ENCODE measurements around the gene THRB.

THRB gene

GRCh38 chr3:24512564-24513197 is 18.0 kb upstream of the THRB start:
- TF ChIP-seq YY1 (IDR thresholded peaks at IDR 0.05; ENCODE audit: insufficient read depth, insufficient read length), result no peak
- no peak overlapping the region for H3K4me3 ChIP-seq (ENCODE audit: insufficient read length, low read depth)
- no peaks in the 10 kb centered on the region for H3K36me3 ChIP-seq (ENCODE audit: insufficient read depth, insufficient read length, low read length)
- H3K9ac ChIP-seq (ENCODE audit: insufficient read length, low read depth), result no peak overlapping the region
- peaks cover 7% of the 10 kb centered on the region for H3K27me3 ChIP-seq (ENCODE audit: insufficient read depth, insufficient read length)
- no peaks in the 10 kb centered on the region for H3K4me1 ChIP-seq (ENCODE audit: insufficient read depth, insufficient read length)
- H3K9me3 ChIP-seq (ENCODE audit: insufficient read depth, low read length), result no peaks in the 10 kb centered on the region
- no peak for DNase-seq (ENCODE audit: low read depth, low spot score)

- Histone ChIP-seq H3K27me3 (ENCODE audit: insufficient read depth, insufficient read length) (no peaks in the 10 kb centered on the region), H3K4me1 (ENCODE audit: insufficient read depth, insufficient read length) (no peaks in the 10 kb centered on the region), H3K36me3 (ENCODE audit: insufficient read depth, insufficient read length, low read length) (no peaks in the 10 kb centered on the region), H3K4me3 (ENCODE audit: insufficient read length, low read depth) (no peak overlapping the region), H3K9ac (ENCODE audit: insufficient read length, low read depth) (no peak overlapping the region), H3K9me3 (ENCODE audit: insufficient read depth, low read length) (no peaks in the 10 kb centered on the region)
- no peak for DNase-seq (ENCODE audit: low read depth, low spot score)
- no peak for TF ChIP-seq ZNF274 (IDR thresholded peaks at IDR 0.05; ENCODE audit: low read depth, low read length)
- TF ChIP-seq YY1 (IDR thresholded peaks at IDR 0.05; ENCODE audit: insufficient read depth, insufficient read length), result no peak
These were observed 15.5 kb upstream of the THRB start for GRCh38 chr3:24510030-24510648.

- H3K4me1 ChIP-seq (ENCODE audit: insufficient read depth, insufficient read length), result no peaks in the 10 kb centered on the region
- no peaks in the 10 kb centered on the region for H3K27me3 ChIP-seq (ENCODE audit: insufficient read depth, insufficient read length)
- no peak overlapping the region for H3K4me3 ChIP-seq (ENCODE audit: insufficient read length, low read depth)
- no peak overlapping the region for H3K9ac ChIP-seq (ENCODE audit: insufficient read length, low read depth)
- no peaks in the 10 kb centered on the region for H3K36me3 ChIP-seq (ENCODE audit: insufficient read depth, insufficient read length, low read length)
- no peaks in the 10 kb centered on the region for H3K9me3 ChIP-seq (ENCODE audit: insufficient read depth, low read length)
- no peak for TF ChIP-seq SUZ12 (IDR thresholded peaks at IDR 0.05; ENCODE audit: extremely low read depth, insufficient read depth, insufficient read length)
- no peak for TF ChIP-seq ZNF274 (IDR thresholded peaks at IDR 0.05; ENCODE audit: low read depth, low read length)
- no peak for TF ChIP-seq YY1 (IDR thresholded peaks at IDR 0.05; ENCODE audit: insufficient read depth, insufficient read length)
- no peak for DNase-seq (ENCODE audit: low read depth, low spot score)
These were observed 13.8 kb upstream of the THRB start for GRCh38 chr3:24508423-24508839.

- H3K27me3 ChIP-seq (ENCODE audit: insufficient read depth, insufficient read length), result no peaks in the 10 kb centered on the region
- no peak overlapping the region for H3K4me3 ChIP-seq (ENCODE audit: insufficient read length, low read depth)
- DNase-seq (ENCODE audit: low read depth, low spot score), result no peak
- no peak overlapping the region for H3K9ac ChIP-seq (ENCODE audit: insufficient read length, low read depth)
- H3K9me3 ChIP-seq (ENCODE audit: insufficient read depth, low read length), result no peaks in the 10 kb centered on the region
- H3K4me1 ChIP-seq (ENCODE audit: insufficient read depth, insufficient read length), result no peaks in the 10 kb centered on the region
- H3K36me3 ChIP-seq (ENCODE audit: insufficient read depth, insufficient read length, low read length), result no peaks in the 10 kb centered on the region
- TF ChIP-seq YY1 (IDR thresholded peaks at IDR 0.05; ENCODE audit: insufficient read depth, insufficient read length) (no peak), ZNF274 (IDR thresholded peaks at IDR 0.05; ENCODE audit: low read depth, low read length) (no peak), SUZ12 (IDR thresholded peaks at IDR 0.05; ENCODE audit: extremely low read depth, insufficient read depth, insufficient read length) (no peak)
These were observed 13.2 kb upstream of the THRB start for GRCh38 chr3:24507776-24508422.

- no peaks in the 10 kb centered on the region for H3K4me1 ChIP-seq (ENCODE audit: insufficient read depth, insufficient read length)
- DNase-seq (ENCODE audit: low read depth, low spot score), result no peak
- no peak overlapping the region for H3K4me3 ChIP-seq (ENCODE audit: insufficient read length, low read depth)
- no peak for TF ChIP-seq ZNF274 (IDR thresholded peaks at IDR 0.05; ENCODE audit: low read depth, low read length)
- TF ChIP-seq SUZ12 (IDR thresholded peaks at IDR 0.05; ENCODE audit: extremely low read depth, insufficient read depth, insufficient read length), result no peak
- no peak for TF ChIP-seq YY1 (IDR thresholded peaks at IDR 0.05; ENCODE audit: insufficient read depth, insufficient read length)
- H3K9ac ChIP-seq (ENCODE audit: insufficient read length, low read depth), result no peak overlapping the region
- H3K36me3 ChIP-seq (ENCODE audit: insufficient read depth, insufficient read length, low read length), result no peaks in the 10 kb centered on the region
- H3K27me3 ChIP-seq (ENCODE audit: insufficient read depth, insufficient read length), result no peaks in the 10 kb centered on the region
- H3K9me3 ChIP-seq (ENCODE audit: insufficient read depth, low read length), result no peaks in the 10 kb centered on the region
These were observed 12.5 kb upstream of the THRB start for GRCh38 chr3:24506966-24507775.

GRCh38 chr3:24505691-24506550 is 11.3 kb upstream of the THRB start:
- no peaks in the 10 kb centered on the region for H3K36me3 ChIP-seq (ENCODE audit: insufficient read depth, insufficient read length, low read length)
- DNase-seq (ENCODE audit: low read depth, low spot score), result no peak
- no peaks in the 10 kb centered on the region for H3K4me1 ChIP-seq (ENCODE audit: insufficient read depth, insufficient read length)
- H3K27me3 ChIP-seq (ENCODE audit: insufficient read depth, insufficient read length), result no peaks in the 10 kb centered on the region
- H3K9ac ChIP-seq (ENCODE audit: insufficient read length, low read depth), result no peak overlapping the region
- no peaks in the 10 kb centered on the region for H3K9me3 ChIP-seq (ENCODE audit: insufficient read depth, low read length)
- TF ChIP-seq YY1 (IDR thresholded peaks at IDR 0.05; ENCODE audit: insufficient read depth, insufficient read length), result no peak
- TF ChIP-seq SUZ12 (IDR thresholded peaks at IDR 0.05; ENCODE audit: extremely low read depth, insufficient read depth, insufficient read length), result no peak
- no peak for TF ChIP-seq ZNF274 (IDR thresholded peaks at IDR 0.05; ENCODE audit: low read depth, low read length)
- H3K4me3 ChIP-seq (ENCODE audit: insufficient read length, low read depth), result no peak overlapping the region

Measured in NT2/D1 (cell line).